ENCODE results near the gene ABAT.
"Not testable (repeated sequence)": the region's sequence is repeated elsewhere in the genome, so short reads cannot be mapped to it uniquely, and the experiment has no call there.

The ABAT gene

GRCh38 chr16:8718851-8719680 is 44.6 kb downstream of the ABAT start:
- no peak for DNase-seq

- no peak for DNase-seq
These were observed 45.9 kb downstream of the ABAT start for GRCh38 chr16:8720080-8720966.

- DNase-seq, result no peak
These were observed 46.5 kb downstream of the ABAT start for GRCh38 chr16:8720967-8721308.

- no peak for DNase-seq
These were observed 47.1 kb downstream of the ABAT start for GRCh38 chr16:8721336-8722024.

DNA sequence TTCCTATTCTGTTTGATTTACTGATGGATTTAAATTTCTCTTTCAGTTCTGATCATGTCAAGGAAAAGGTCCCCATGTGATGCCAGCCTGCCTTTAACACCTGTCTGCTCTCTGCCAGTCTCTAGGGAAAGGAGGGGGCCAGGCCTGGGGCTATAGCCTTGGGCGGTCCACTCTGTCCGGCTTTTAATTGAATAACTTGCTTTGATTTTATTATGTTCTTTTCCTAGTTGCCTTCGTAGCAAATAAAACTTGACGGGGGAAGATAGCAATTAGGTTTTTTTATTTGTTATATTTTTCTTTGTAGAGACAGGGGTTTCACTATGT is 47.6 kb downstream of the ABAT start:
- DNase-seq, result no peak

GRCh38 chr16:8725513-8726178 is 51.2 kb downstream of the ABAT start:
- DNase-seq, result no peak

- DNase-seq, result no peak
These were observed 52.9 kb downstream of the ABAT start for GRCh38 chr16:8727131-8727806.

DNA sequence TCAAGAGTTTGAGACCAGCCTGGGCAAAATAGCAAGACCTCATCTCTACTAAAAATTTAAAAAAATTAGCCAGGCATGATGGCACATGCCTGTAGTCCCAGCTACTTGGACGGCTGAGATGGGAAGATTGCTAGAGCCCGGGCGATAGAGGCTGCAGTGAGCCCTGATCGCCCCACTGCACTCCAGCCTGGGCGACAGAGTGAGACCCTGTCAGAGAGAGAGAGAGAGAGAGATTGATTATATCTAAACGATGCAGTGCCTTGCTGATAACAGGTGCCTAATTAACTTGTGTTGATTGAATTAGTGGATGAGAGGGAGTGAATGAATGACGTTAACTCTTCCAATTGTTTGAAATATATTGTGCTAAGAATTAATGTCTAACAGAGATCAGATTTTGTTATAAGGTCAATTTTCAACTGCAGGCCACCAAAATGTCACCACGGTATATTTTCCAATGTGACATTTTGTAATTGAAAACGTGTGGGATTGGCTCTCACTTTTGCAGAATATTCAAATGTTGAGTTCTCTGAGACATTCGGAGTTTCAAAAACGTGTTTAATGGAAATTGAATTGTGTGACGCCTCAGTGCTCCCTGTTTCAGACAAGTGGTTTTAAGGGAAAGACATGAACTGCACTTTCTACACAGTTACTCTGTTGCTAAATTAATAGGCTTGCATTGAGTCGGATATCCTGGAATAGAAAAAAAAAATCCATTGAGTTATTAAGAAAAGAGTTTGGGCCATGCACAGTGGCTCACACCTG is 53.6 kb downstream of the ABAT start:
- DNase-seq, result no peak

DNA sequence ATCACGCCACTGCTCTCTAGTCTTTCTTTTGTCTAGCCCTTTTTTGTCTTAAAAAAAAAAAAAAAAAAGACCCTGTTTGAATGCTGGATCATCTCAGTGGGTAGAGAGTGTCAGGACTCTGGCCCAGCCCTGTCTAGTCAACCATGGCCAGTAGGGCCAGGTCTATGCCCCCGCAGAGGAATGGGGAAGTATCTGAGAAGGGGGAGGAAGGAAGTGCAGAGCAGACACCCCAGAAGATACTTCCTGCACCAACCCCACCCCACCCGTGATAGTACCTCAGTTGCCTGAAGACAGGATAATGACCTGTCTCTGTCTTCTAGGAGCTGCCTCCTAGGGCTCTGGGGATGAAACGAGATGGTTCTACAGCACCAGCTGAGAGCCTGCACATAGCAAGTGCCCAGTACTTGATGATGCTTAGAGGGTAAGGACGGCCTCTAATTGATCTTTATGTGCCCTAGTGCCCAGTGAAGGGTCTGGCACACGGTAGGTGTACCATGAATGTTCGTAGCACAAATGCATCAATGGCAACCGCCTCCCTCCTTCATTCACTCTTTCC is 55.4 kb downstream of the ABAT start:
- DNase-seq, result no peak

- no peak for DNase-seq
These were observed 56.0 kb downstream of the ABAT start for GRCh38 chr16:8730335-8730915.

DNA sequence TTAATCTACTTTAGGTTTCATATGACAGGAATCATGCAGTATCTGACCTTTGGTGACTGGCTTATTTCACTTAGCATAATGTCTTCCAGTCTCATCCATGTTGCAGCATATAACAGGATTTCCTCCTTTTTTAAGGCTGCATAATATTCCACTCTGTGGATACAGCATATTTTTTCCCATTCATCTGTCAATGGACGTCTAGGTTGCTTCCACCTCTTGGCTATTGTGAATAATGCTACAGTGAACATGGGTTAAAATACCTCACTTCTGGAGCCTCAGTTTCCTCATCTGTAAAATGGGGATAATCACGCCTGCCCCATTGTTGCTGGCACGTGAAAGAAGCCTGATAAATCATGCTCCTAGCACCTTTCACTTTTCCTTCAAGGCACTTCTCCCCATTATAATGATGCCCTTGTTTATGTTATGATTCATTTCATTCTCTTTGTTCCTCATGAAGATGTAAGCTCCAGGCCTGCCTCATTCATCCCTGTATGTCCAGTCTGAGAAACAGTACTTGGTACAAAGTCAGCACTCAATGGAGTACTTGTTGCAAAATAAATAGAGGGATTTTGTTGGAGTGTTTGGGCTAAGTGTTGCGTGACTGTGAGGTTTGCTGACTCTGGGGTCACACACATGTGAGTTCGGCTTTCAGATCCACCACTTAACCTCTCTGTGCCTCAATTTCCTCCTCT is 59.6 kb downstream of the ABAT start:
- DNase-seq, result no peak

DNA sequence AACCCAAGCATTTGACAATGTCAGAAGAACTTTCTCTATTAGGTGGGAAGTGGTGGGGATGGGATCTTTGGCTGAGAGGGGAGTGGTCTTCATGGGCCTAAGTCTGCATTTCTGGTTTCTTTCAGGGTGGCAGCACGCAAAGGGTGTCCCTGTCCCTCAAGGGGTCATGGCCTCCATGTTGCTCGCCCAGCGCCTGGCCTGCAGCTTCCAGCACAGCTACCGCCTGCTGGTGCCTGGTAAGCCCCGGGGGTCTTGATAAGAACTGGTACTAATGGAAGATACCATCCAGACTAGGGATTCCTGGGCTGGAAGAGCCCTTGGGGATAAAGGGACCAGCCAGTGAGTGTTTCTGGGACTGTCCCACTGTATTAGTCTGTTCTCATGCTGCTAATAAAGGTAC is 61.2 kb downstream of the ABAT start:
- no peak for DNase-seq

- DNase-seq, result no peak
These were observed 61.8 kb downstream of the ABAT start for GRCh38 chr16:8736123-8736668.

DNA sequence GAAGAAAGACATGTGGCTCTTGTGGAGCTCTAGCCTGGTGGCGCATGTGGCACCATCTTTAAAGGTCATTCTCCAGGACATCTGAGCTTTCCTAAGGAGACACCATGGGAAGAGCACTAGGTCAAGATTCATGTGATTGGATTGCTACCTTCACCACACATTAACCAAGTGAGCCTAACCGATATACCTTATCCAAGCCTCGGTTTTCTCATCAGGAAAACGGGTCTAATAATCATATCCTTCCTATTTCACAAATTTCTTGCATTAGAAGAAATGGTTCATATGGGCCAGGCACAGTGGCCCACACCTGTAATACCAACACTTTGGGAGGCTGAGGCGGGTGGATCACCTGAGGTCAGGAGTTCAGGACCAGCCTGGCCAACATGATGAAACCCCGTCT is 64.7 kb downstream of the ABAT start:
- DNase-seq, result no peak

GRCh38 chr16:8739989-8740704 is 65.7 kb downstream of the ABAT start:
- DNase-seq, result no peak

GRCh38 chr16:8740775-8741355 is 66.4 kb downstream of the ABAT start:
- no peak for DNase-seq

- DNase-seq, result no peak
These were observed 67.2 kb downstream of the ABAT start for GRCh38 chr16:8741636-8742035.

DNA sequence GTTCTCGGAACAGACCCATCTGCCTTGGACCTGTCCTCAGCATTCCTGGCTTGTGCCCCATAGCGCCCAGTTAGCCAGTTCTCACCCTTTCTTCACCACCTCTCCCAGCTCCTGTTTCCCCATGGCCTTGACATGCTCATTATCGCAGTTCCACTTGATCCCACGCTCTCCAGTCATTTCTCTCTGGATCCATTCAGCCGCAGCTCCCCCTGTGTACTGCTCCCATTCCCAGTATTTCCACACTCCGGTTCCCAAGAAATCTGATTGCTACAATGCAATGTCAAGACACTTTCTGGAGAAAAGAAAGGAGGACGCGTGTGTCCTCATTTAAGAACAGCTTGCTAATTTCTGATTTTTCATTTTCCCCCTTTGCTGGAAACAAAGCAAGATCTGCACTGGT is 67.7 kb downstream of the ABAT start:
- no peak for DNase-seq

GRCh38 chr16:8748944-8749343 is 74.5 kb downstream of the ABAT start:
- DNase-seq, result not testable (repeated sequence)
